ENCODE results near the gene PPM1H.

GRCh38 chr12:62833634-62834033, 101.3 kb downstream of the PPM1H start:
- TF ChIP-seq CTCF (IDR thresholded peaks at IDR 0.05; ENCODE audit: low read depth, low read length, missing input control) (no peak), SP1 (IDR thresholded peaks at IDR 0.05) (no peak), MAX (IDR thresholded peaks at IDR 0.05) (no peak), EGR1 (IDR thresholded peaks at IDR 0.05; ENCODE audit: low read depth in 2 of 2) (no peak), REST (IDR thresholded peaks at IDR 0.05) (no peak), FOXA1 (IDR thresholded peaks at IDR 0.05) (no peak), TAF1 (conservative IDR thresholded peaks at IDR 0.05) (no peak), JUND (IDR thresholded peaks at IDR 0.05) (no peak), RAD21 (IDR thresholded peaks at IDR 0.05) (no peak)

Measured in liver (tissue), 3 donors.